ENCODE measurements around the gene GDPD3.
"Not testable (repeated sequence)": the region's sequence is repeated elsewhere in the genome, so short reads cannot be mapped to it uniquely, and the experiment has no call there.

Gene GDPD3

GRCh38 chr16:30122604-30123160 is 9.3 kb upstream of the GDPD3 start:
- no peak for DNase-seq

GRCh38 chr16:30121741-30122571 is 8.6 kb upstream of the GDPD3 start:
- DNase-seq: no peak

GRCh38 chr16:30120340-30121105 is 7.2 kb upstream of the GDPD3 start:
- DNase-seq: no peak

GRCh38 chr16:30119428-30119827 is 6.1 kb upstream of the GDPD3 start:
- DNase-seq: no peak

- no peak for DNase-seq
Measured at GRCh38 chr16:30117768-30118167, 4.4 kb upstream of the GDPD3 start.

- DNase-seq: no peak
Measured at GRCh38 chr16:30116291-30117207, 3.2 kb upstream of the GDPD3 start.

GRCh38 chr16:30115238-30115637 is 1.9 kb upstream of the GDPD3 start:
- no peak for DNase-seq

- not testable (repeated sequence) for DNase-seq
Measured at GRCh38 chr16:30114833-30115232, 1.5 kb upstream of the GDPD3 start.

- DNase-seq: no peak
Measured at GRCh38 chr16:30114411-30114810, 1.1 kb upstream of the GDPD3 start.

- DNase-seq: no peak
Measured at GRCh38 chr16:30113711-30114333, 485 bp upstream of the GDPD3 start.

GRCh38 chr16:30112197-30113030 is 923 bp downstream of the GDPD3 start:
- DNase-seq: no peak

GRCh38 chr16:30110661-30111060 is 2.7 kb downstream of the GDPD3 start:
- no peak for DNase-seq

GRCh38 chr16:30108059-30108850 is 5.1 kb downstream of the GDPD3 start:
- no peak for DNase-seq

GRCh38 chr16:30104492-30104891 is 8.8 kb downstream of the GDPD3 start:
- no peak for DNase-seq

GRCh38 chr16:30104090-30104489 is 9.2 kb downstream of the GDPD3 start:
- DNase-seq: no peak

- no peak for DNase-seq
Measured at GRCh38 chr16:30096862-30097563, 16.3 kb downstream of the GDPD3 start.

- DNase-seq: peak; percentile 66
Measured at GRCh38 chr16:30096105-30096861, 17.1 kb downstream of the GDPD3 start, which contains the start of gene YPEL3. YPEL3 (minus strand) TSS chr16:30096213; CDS start chr16:30095482, 731 bp downstream.

- no peak for DNase-seq
Measured at GRCh38 chr16:30095166-30096078, 17.9 kb downstream of the GDPD3 start.
